GM19240 (cell line): ENCODE data around the gene TUG1.

ENCODE experiments used
- DNase-seq: peaks from one replicate; pipeline ENCODE4 v3.0.0; 2011; ENCODE audit warnings: low spot score; ENCODE audit not compliant: insufficient read length

The TUG1 gene

DNA sequence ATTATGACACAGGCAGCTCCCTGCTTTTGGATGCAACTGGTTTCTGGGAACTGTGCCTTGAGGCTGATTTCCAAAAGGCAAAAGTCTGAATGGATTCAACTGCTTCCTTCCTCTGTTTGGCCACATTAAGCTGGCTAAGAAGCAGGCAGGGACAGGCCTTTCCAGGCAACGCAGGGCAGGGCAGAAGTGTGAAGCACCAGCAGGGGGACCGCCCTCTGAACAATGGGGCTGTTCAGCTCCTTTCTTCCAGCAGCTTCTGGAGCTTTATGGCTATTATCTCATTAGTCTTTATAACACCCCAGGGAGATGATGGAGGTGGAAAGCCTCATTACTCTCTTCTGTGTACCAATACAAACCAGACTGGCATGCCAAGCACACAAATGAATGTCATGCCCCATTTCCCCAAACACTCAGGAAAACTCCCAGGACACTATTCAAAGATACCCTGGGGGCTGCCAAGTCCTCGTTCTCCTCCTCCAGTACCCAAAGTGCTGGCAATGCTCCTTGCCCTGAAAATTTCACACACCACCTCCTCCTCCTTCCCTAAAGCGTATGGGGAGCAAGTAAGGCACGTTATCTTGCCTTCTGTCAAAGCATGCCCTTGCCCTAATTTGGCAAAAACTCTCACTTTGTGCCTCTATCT lies 21.8 kb upstream of the TUG1 start:
- DNase-seq: no peak

DNA sequence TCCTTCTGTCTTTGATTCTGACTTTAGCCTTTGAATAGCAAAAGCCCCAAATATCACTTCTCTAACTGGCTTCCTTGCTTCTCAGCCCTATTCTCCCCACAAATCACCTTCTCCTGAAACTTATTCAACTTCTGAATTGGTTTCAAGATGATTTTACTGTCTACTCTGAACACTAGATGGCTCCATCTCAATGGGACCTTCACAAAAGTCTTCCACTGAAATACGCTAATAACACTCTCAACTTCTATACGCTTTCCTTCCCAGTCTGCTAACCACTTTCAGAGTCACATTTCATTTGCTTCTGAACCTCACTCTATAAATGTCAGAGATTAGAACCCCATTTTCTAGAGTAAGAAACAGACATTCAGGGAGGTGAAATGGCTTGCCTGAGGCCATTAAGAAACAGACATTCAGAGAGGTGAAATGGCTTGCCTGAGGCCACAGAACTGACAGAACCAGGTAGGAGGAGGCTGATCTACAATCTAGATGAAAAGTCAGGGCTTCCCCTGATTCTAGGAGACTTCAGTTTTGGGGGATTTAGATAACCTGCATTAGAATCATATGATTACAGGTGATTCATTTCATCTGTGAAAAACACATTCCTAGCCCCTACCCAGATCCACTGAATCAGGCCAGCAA lies 21.1 kb upstream of the TUG1 start:
- DNase-seq: no peak

DNA sequence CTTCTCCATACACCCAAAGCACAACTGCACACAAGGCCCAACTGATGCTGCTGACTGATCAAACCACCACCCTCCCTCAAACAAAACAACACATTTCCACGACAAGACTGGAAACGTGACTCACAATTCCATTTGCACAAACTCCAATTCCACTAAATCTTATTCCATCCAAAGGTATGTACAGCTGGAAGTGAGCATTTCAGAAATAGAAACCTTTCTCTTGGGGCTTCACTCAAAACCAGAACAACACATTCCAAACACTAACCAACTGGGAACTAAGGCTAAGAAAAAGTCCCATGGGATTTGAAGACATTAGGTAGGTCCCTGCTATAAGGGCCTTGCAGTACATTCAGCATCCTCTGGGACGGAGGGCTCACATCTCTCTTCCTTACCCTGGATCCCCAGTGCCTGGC lies 20.1 kb upstream of the TUG1 start:
- DNase-seq: no peak

DNA sequence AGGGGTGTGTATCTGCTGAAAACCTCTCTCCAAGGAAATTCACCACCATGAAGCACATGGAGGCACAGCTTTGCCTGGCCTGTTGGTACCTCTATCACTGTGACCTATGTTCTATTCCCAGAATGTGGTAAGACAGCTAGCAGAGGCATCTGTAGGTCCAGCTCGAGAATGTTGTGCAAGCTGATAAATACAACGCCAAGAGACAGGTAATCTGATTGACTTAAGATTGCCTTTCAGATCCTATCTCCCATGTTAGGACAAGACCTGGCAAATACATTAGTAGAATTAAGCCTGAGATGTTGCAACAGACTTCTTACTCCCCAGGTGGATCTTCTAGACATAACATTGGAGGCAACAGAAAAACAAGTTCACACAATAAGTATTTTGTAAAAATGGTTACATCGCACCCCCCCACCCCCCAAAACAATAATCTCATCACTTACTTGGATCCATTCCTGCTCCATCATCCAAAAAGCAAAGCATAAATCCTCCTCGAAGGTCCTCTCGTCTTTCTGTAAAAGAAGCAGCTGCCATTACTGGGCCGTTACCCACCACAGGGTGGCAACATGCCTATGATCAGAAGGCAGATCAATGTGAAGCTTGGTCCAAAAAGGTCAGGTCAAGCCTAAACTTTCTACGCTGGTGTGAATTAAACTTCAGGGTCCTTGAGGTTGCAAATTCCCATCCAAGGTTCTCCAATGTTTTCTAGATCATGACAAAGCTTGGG lies 19.0 kb upstream of the TUG1 start:
- no peak for DNase-seq

DNA sequence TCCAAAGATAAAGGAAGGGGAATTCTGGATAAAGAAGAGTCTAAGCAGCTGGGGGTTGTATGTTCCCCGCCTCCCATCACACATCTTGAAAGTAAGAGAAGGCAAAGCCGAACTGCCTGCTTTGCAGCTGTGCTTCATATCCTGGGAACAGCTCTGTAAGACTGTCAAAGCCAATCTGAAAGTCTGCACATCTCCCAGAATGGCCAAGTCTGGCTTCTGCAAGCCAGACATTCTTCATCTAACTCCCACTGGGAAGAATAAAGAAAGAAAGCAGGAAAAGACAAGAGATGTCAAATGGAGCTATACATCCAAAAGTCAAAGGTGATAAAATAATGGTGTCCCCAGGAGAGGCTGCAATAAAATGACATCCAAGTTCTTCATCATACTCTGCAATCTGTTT lies 15.9 kb upstream of the TUG1 start:
- DNase-seq: no peak

DNA sequence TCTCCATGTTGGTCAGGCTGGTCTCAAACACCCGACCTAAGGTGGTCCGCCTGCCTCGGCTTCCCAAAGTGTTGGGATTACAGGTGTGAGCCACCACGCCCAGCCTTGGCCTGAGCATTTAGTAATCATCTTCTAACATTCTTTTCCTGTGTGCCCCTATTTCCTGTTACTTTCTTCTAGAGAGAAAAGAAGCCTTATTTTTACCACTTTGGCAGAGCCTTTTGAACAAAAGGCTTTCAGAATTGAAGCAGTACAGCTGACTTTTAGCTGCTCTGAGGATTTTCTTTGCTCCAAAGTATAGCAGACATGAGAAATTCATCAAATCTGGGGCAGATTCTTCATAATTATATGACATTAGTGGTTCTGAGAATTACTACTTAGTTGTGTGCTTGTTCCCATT lies 13.9 kb upstream of the TUG1 start:
- DNase-seq: no peak

DNA sequence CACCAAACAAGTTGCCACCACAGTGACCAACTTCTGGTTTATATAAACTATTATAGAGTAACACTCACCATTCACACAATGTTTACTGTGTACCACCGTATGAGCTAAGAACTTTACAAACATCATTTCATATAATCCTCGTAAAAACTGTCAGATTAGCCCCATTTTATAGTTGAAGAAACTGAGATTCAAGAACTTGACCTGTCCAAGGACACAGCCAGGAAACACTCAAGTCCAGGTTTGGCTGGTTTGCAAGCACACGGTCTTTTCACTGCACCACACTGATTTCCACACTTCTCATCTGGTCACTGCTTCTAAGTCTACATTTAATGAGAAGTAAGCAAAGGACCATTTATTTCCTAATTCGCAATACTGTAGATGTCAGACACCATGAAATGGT lies 4.2 kb upstream of the TUG1 start:
- no peak for DNase-seq

DNA sequence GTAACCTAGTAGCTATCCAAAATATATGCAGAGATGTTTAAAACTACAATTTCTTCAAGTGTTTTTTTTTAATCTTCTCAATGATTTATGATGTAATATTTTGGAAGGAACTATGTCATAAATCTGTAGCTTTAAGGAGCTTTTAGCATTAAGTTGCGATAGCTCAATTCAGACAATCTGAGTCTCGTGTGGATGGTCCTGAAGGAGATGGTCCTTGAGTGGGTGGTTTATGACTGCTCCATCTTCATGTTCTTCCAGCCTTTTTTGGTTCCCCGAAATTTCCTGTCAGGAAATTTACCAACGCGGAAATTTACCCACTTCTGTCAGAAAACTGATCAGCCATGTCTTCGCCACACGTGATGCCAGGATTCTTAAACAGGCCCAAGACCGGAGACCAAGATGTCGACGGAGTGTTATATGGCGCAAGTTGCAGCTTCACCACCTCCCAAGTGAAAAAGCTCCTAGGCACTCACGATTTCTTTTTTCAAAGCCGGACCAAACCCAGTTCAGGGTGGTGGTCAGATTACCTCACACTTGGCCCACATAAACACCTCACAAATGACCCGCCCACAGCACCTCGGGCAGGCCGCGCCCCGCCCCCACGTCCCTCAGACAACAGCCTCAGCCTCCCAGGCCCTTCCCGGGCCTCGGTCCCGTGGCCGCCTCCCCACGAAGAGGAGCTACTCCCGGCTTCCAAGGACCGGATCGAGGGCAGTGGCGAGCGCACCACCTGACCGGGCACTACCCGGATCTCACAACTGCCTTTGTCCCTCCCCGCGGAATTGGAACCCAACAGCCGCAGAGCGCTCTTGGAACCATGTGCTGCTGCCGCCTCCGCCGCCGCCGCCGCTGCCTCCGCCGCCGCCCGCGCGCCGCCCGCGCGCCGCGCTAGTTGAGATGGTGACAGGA lies 796 bp upstream of the TUG1 start, which contains the start of gene MORC2:
MORC2 (minus strand) TSS at position 760 of the 909 bp plus-strand sequence. CDS start 885 bp downstream, outside the sequence.
- peak; percentile 12 for DNase-seq

DNA sequence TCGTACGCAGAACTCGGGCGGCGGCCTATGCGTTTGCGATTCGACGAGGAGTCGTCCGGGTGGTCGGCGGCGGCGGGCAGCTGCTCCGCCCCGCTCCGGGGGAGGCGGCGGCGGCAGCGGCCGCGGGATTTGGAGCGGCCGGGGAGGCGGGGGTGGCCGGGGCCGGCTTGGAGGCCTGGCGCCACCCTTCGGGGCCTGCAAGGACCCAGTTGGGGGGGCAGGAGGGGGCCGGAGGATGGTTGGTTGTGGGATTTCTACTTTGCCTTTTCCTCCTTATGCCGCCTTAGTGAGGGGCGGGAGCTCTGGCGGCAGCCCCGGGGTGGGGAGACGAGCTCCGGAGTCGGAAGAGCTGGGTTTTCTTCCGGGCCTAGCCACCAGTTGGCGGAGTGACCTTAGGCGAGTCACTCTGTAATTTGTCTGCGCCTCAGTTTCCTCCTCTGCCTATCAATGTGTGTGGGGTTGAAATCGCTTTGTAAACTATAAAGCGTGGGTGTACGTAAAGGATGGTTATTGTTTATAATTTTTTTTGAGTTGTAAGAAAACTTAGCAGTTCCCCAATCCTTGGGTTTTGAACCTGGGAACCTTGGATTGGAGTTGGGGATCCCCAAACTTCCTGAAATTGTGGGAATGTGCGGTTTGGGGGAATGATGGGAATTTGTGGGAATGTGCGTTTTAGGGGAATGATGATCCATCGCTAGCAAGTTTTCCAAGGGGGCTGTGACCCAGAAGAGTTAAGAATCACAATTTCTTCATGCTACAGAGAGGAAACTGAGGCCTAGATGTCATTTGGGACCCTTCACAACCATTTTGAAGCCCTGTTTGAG lies 679 bp downstream of the TUG1 start:
- DNase-seq: peak; percentile 27

DNA sequence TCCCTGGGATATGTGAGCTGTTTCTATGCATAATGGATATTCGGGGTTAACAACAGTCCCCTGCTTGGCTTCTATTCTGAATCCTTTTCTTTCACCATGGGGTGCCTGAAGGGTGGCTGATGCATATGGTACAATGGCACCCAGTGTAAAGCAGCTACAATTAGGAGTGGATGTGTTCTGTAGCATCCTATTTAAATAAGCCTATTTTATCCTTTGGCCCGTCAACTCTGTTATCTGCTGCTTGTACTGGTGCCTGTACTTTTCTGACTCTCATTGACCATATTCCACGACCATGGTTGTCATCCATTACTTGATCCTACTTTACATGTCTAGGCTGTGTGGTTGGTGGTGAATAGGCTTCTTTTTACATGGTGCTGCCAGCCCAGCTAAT lies 1.3 kb downstream of the TUG1 start:
- DNase-seq: no peak

DNA sequence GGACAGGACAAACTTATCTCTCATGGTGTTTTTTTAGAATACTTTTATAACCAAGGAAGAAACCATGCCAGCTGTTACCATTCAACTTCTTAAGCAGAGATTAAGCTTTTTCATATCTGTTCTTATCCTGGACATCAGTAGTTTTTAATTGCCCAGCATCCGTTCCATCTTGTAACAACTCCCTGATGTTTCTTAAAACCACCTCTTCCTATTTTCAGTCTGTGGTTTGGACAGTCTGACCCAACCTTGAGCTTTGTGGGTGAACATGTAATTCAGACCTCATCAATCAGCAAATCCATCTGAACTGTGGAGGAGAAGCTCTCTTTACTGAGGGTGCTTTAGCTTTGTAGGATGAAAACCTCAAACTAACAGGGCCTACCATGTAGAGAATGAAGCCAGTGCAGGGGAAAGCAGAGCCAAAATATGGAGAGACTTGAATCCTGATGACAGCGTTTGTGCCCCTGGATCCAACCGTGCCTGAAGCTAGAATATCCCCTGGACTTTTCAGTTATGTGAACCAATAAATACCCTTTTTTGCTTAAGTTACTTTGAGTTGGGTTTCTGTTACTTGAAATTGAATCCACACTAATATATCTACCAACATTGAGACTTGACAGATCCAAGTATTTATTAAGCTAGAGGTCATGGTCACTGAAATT lies 9.4 kb downstream of the TUG1 start:
- DNase-seq: no peak

DNA sequence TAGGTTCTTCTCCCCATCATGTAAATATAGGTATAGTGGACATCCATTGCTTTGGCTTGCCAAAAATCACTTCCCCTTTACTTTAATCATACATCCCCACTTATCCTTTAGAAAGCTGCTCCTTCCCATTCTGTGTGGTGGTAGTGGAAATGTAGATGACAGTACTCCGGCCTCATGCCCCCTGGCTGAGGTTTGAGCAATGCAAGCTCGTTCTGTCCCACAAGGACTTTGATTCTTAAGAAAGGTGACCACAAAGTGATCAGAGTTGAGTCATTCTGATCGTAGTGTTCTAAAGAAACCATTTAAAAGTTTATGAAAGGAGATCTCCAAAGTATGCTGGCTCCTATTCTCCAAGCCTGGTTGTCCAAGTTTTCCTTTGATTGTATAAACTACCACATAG lies 10.9 kb downstream of the TUG1 start:
- no peak for DNase-seq

DNA sequence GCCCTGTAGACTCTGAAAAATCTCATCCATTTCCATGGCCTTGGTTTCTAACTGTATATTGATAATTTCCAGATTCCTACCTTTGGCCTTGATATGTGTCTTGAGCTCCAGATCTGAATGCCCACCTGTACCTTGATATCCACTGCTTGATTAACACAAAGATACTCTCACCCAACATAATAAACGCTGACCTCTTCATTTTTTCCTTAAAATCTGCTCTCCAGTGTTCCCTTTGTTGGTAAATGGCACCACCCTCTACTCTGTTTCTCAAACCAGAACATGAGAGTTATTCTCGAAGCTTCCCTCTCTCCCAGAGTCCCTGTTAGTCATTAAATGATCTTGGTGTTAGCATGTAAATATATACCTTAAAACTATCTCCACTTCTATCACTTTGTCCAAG lies 13.4 kb downstream of the TUG1 start:
- DNase-seq: no peak

DNA sequence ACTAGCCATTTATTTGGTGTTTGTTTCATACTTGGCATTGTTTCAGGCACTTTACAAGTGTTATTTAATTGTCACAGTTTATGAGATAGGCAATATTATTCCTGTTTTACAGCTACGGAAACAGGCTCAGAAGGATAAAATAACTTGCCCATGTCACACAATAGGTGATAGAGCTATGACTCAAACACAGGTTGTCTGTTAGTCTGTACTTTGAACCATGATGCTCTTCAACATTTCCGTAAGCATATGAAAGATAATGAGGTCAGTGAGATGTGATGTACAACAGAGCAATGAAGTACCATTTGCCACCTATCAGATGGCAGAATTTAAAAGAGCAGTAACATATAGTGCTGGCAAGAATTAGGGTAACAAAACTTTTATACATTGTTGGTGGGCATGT lies 15.3 kb downstream of the TUG1 start:
- DNase-seq: no peak

DNA sequence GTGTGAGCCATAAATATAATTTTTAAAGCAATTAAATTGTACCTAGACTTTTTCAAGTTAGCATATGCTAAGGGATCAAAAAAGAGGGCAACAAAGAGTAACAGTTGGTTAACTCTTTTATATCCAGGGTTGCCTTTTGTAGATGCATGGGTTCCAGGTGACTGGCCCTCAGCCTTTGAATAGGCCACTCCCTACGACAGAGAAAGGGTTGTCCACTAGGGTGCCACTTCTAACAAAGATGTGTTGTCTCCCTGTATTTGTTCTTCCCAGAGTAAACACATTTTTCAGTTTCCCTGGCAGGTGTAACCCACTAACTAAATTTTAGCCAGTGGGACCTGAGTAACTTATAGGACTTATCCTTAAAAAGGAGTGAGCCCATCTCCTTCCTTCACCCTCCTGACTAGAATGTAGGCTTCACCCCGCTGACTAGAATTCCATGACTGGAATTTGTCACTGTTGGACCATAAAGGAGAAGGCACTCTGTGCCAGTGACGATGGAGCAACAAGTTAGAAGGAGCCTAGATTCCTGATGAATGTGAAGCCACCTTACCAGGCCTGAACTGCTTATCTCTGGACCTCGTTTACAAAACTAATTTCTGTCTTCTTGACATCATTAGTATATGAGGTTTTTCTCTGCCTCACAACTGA lies 16.6 kb downstream of the TUG1 start:
- no peak for DNase-seq

DNA sequence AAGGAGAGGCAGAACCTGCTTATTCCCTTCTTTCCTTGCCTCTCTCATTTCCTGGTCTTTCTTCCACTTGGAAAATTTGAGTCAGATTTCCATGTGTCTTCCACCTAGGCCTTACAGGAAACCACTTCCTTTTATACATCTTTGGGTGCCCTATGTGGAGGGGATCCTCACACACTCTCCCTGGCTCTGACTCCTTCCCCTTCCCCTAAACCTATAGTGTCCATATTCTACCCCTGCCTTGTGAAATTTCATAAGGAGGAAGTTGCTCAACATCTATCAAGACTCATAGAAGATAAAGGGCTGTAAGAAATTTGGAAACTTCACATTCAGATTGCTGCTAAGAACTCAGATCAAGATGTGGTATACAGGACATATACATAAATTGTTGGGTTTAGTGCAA lies 20.4 kb downstream of the TUG1 start:
- DNase-seq: no peak

DNA sequence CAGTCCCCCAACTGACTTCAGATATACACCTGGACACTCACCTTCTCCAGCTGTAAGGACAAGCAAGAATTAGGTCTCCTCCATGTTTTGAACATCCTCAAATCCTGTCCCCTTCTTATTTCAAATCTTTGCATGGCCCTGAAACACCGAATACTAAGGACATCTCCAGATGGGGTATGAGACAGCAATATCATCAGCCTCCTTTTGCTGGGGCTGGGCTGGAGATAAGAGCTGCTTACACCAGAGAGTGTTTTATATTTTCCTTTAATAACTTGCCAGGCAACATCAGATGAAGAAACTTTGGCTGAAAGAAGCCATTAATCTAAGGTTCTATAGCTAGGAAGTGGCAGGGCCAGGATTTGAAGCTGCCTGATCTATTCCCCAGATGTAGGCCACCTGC lies 21.6 kb downstream of the TUG1 start:
- DNase-seq: no peak

DNA sequence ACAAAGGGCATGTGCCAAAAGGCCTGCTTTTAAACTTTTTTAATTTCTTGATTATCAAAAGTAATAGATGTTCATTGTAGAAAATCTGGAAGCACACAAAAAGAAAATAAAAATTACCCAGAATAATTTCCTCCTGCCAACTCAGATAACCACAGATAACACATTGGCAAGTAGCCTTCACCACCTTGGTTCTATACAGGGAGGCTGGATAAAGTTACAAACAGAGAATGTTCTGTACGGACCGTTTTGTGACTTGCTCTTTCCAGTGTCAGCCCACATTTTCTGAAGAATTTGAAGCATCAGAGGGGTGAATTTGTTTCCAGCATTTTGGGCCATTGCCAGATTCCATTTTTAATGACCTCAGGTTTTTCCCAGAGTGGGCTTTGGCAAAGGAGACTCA lies 23.5 kb downstream of the TUG1 start:
- no peak for DNase-seq

DNA sequence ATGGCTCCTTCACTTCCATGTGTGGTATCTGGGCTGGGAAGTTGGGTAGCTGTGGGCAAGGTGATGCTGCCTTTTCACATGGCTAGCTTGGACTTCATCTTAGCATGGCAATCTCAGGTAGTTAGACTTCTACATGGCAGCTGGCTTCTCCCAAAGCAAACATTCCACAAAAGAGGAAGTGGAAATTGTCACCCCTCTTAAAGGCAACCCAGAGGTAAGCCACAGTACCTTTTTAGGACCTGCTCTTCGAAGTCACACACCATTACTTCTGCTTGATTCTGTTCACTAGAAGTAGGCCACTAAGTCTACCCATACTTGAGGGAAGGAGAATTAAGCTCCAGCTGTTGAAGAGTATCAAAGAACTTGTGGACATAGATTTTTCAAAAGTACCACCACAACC lies 25.9 kb downstream of the TUG1 start:
- DNase-seq: no peak

DNA sequence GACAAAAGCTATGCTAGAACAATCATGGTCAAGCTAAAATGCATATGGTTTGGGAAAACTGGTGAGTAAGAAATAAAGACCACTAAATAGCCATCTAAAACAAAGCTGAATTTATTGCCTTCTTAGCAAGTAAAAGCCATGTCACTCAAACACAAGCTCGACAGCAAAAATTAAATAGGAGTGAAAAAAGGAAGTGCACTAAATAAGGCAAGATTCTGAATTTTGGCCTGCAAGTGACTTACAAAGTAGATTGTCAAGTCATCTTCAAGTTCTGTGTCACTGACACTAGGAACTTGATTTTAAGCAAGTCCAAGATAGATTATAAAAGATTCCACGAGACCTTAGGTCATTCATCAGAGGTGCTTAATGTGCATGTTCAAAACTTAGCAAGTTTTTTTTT lies 27.4 kb downstream of the TUG1 start:
- DNase-seq: no peak
